GM12801 (cell line): ENCODE results near the gene DUSP16.

Experiments used
- CTCF ChIP-seq: IDR thresholded peaks from one replicate; pipeline ENCODE4 v1.5.1; 2011; ENCODE audit warnings: control low read depth; ENCODE audit not compliant: insufficient read length; ENCODE audit errors: extremely low read depth

The DUSP16 gene

GRCh38 chr12:12572659-12573058 lies 10.0 kb upstream of the DUSP16 start:
- TF ChIP-seq CTCF = no peak

GRCh38 chr12:12564911-12565310 lies 2.2 kb upstream of the DUSP16 start:
- no peak for TF ChIP-seq CTCF

GRCh38 chr12:12563290-12563928 lies 746 bp upstream of the DUSP16 start:
- no peak for TF ChIP-seq CTCF

- no peak for TF ChIP-seq CTCF
Measured at GRCh38 chr12:12562016-12562483, 613 bp downstream of the DUSP16 start.

GRCh38 chr12:12561371-12562015 lies 1.2 kb downstream of the DUSP16 start:
- no peak for TF ChIP-seq CTCF

- no peak for TF ChIP-seq CTCF
Measured at GRCh38 chr12:12560587-12561370, 1.9 kb downstream of the DUSP16 start.

GRCh38 chr12:12559719-12560296 lies 2.9 kb downstream of the DUSP16 start:
- TF ChIP-seq CTCF = no peak
